Ovary (tissue), 3 donors: ENCODE measurements around the gene KLHL22.

Experiments
- EP300 ChIP-seq: sonication (generic); formaldehyde crosslinking; IDR thresholded peaks from one replicate; pipeline ENCODE4 v1.6.1; 2017; ENCODE audit warnings: antibody characterized with exemption
- POLR2A ChIP-seq: fragments of 450-650 bp; IDR thresholded peaks from one replicate; pipeline ENCODE4 v1.6.1; 2017; ENCODE audit warnings: antibody characterized with exemption, mild to moderate bottlenecking, moderate library complexity
- TF ChIP-seq, protein P1 (sequence below), 3 donors: fragments of 450-650 bp in 2 of 3; fragments of 200-600 bp in 1 of 3; IDR thresholded peaks; one replicate each; pipeline versions ENCODE4 v1.5.1 to v1.8.0; 2016 to 2022; ENCODE audit warnings: antibody characterized with exemption in 3 of 3, mild to moderate bottlenecking in 1 of 3
- donor health status: DM: no; HTN: no; CAD: no.

GRCh38 chr22:20471126-20471833 is 24.3 kb downstream of the KLHL22 start:
- TF ChIP-seq POLR2A (no peak), EP300 (no peak)
- TF ChIP-seq, protein P1, sequence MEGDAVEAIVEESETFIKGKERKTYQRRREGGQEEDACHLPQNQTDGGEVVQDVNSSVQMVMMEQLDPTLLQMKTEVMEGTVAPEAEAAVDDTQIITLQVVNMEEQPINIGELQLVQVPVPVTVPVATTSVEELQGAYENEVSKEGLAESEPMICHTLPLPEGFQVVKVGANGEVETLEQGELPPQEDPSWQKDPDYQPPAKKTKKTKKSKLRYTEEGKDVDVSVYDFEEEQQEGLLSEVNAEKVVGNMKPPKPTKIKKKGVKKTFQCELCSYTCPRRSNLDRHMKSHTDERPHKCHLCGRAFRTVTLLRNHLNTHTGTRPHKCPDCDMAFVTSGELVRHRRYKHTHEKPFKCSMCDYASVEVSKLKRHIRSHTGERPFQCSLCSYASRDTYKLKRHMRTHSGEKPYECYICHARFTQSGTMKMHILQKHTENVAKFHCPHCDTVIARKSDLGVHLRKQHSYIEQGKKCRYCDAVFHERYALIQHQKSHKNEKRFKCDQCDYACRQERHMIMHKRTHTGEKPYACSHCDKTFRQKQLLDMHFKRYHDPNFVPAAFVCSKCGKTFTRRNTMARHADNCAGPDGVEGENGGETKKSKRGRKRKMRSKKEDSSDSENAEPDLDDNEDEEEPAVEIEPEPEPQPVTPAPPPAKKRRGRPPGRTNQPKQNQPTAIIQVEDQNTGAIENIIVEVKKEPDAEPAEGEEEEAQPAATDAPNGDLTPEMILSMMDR (IDR thresholded peaks at IDR 0.05), result no peak
